H9 (cell line): ENCODE measurements around the gene SEC24C. TPM values are rescaled to one million over a fixed set of nuclear protein-coding genes. Genes with fewer than 3 reads are reported as not detected.

Experiments
- DNase-seq: peaks from one replicate; pipeline ENCODE4 v3.0.0-alpha.2; 2017
- H2AFZ ChIP-seq: one replicate; pipeline ENCODE4 v1.6.1; 2013; ENCODE audit warnings: mild to moderate bottlenecking, low read length, control low read depth, moderate library complexity
- H2AK5ac ChIP-seq: 2 replicates; pipeline ENCODE4 v1.6.1; 2013; ENCODE audit warnings: low read length, control low read depth, mixed read lengths; ENCODE audit not compliant: insufficient read length
- H2BK120ac ChIP-seq: one replicate; pipeline ENCODE4 v1.6.1; 2013; ENCODE audit warnings: low read depth, mild to moderate bottlenecking, low read length, control low read depth, inconsistent platforms; ENCODE audit not compliant: poor library complexity, severe bottlenecking
- H2BK12ac ChIP-seq: 2 replicates; pipeline ENCODE4 v1.6.1; 2013; ENCODE audit warnings: low read length, control low read depth, mixed read lengths, low read depth; ENCODE audit not compliant: insufficient read length
- H2BK15ac ChIP-seq: 2 replicates; pipeline ENCODE4 v1.6.1; 2013; ENCODE audit warnings: low read depth, low read length, control low read depth
- H2BK20ac ChIP-seq: one replicate; pipeline ENCODE4 v1.6.1; 2013; ENCODE audit warnings: low read depth, mild to moderate bottlenecking, low read length, control low read depth, inconsistent platforms; ENCODE audit not compliant: poor library complexity, severe bottlenecking
- H2BK5ac ChIP-seq: 2 replicates; pipeline ENCODE4 v1.6.1; 2013; ENCODE audit warnings: low read length, control low read depth, mixed read lengths; ENCODE audit not compliant: insufficient read length
- H3K14ac ChIP-seq: 2 replicates; pipeline ENCODE4 v1.6.1; 2013; ENCODE audit warnings: low read length, control low read depth; ENCODE audit not compliant: insufficient read depth
- H3K18ac ChIP-seq: 2 replicates; pipeline ENCODE4 v1.6.1; 2013; ENCODE audit warnings: low read depth, mild to moderate bottlenecking, mixed read lengths, low read length, control low read depth; ENCODE audit not compliant: insufficient read length
- H3K23ac ChIP-seq: 2 replicates; pipeline ENCODE4 v1.6.1; 2013; ENCODE audit warnings: low read length, control low read depth, mixed read lengths, low read depth; ENCODE audit not compliant: insufficient read length
- H3K23me2 ChIP-seq: 2 replicates; pipeline ENCODE4 v1.6.1; 2013; ENCODE audit warnings: low read depth, mild to moderate bottlenecking, mixed read lengths, low read length, control low read depth; ENCODE audit not compliant: insufficient read length, poor library complexity, severe bottlenecking
- H3K27ac ChIP-seq: 2 replicates; pipeline ENCODE4 v1.5.1; 2013; ENCODE audit warnings: low read length, control low read depth, mixed read lengths, low read depth; ENCODE audit not compliant: insufficient read length
- H3K27me3 ChIP-seq: 2 replicates; pipeline ENCODE4 v1.6.1; 2013; ENCODE audit warnings: low read length, control low read depth, inconsistent platforms; ENCODE audit not compliant: insufficient read depth
- H3K4ac ChIP-seq: 2 replicates; pipeline ENCODE4 v1.6.1; 2013; ENCODE audit warnings: low read depth, mild to moderate bottlenecking, control low read depth, inconsistent platforms, low read length, moderate library complexity
- H3K4me1 ChIP-seq: 2 replicates; pipeline ENCODE4 v1.6.1; 2013; ENCODE audit warnings: low read length, control low read depth, inconsistent platforms; ENCODE audit not compliant: insufficient read depth
- H3K4me2 ChIP-seq: 2 replicates; pipeline ENCODE4 v1.6.1; 2013; ENCODE audit warnings: low read length, control low read depth, mixed read lengths; ENCODE audit not compliant: insufficient read length, insufficient read depth
- H3K56ac ChIP-seq: 2 replicates; pipeline ENCODE4 v1.6.1; 2013; ENCODE audit warnings: low read depth, mild to moderate bottlenecking, mixed read lengths, low read length, control low read depth; ENCODE audit not compliant: insufficient read length
- H3K79me1 ChIP-seq: 2 replicates; pipeline ENCODE4 v1.6.1; 2013; ENCODE audit warnings: low read depth, mild to moderate bottlenecking, moderate library complexity, low read length, control low read depth, inconsistent platforms; ENCODE audit not compliant: insufficient read depth, poor library complexity, severe bottlenecking
- H3K79me2 ChIP-seq: 2 replicates; pipeline ENCODE4 v1.6.1; 2013; ENCODE audit warnings: low read length, control low read depth, inconsistent platforms; ENCODE audit not compliant: insufficient read depth
- H3K9ac ChIP-seq: 2 replicates; pipeline ENCODE4 v1.6.1; 2013; ENCODE audit warnings: low read length, control low read depth, mixed read lengths; ENCODE audit not compliant: insufficient read length; ENCODE audit errors: extremely low read depth
- H3K9me3 ChIP-seq: one replicate; pipeline ENCODE4 v1.6.1; 2013; ENCODE audit warnings: low read depth, low read length, inconsistent platforms; ENCODE audit not compliant: control insufficient read depth
- H3T11ph ChIP-seq: one replicate; pipeline ENCODE4 v1.6.1; 2013; ENCODE audit warnings: mild to moderate bottlenecking, low read length, control low read depth, inconsistent platforms
- H4K20me1 ChIP-seq: one replicate; pipeline ENCODE4 v1.6.1; 2013; ENCODE audit not compliant: control insufficient read depth, insufficient read length, insufficient read depth
- H4K5ac ChIP-seq: 2 replicates; pipeline ENCODE4 v1.6.1; 2013; ENCODE audit warnings: low read depth, mild to moderate bottlenecking, mixed read lengths, low read length, control low read depth; ENCODE audit not compliant: insufficient read length
- H4K8ac ChIP-seq: replicated peaks from 2 replicates; pipeline ENCODE4 v1.6.1; 2013; ENCODE audit warnings: low read length, control low read depth, mixed read lengths, low read depth; ENCODE audit not compliant: insufficient read length
- H4K91ac ChIP-seq: 2 replicates; pipeline ENCODE4 v1.6.1; 2013; ENCODE audit warnings: low read depth, mild to moderate bottlenecking, moderate library complexity, mixed read lengths, low read length, control low read depth; ENCODE audit not compliant: insufficient read length
- H3K27ac Mint-ChIP-seq, 3 experiments: 2 replicates in 2 of 3; 3 replicates in 1 of 3; pipeline ENCODE4 v1.8.0; 2020 to 2021; ENCODE audit warnings: mixed read lengths in 3 of 3, mild to moderate bottlenecking in 1 of 3, moderate library complexity in 1 of 3
- H3K27me3 Mint-ChIP-seq: 2 replicates; pipeline ENCODE4 v1.8.0; 2021; ENCODE audit warnings: low read depth, mild to moderate bottlenecking, moderate library complexity, mixed read lengths
- H3K36me3 Mint-ChIP-seq, 3 experiments: 2 replicates in 2 of 3; 3 replicates in 1 of 3; pipeline ENCODE4 v1.8.0; 2020 to 2021; ENCODE audit warnings: low read depth in 3 of 3, mixed read lengths in 3 of 3; ENCODE audit not compliant: insufficient read depth in 1 of 3
- H3K4me1 Mint-ChIP-seq, 2 experiments: 2 replicates each; pipeline ENCODE4 v1.8.0; 2020; ENCODE audit warnings: mixed read lengths in 2 of 2
- H3K4me3 Mint-ChIP-seq, 2 experiments: 2 replicates in 1 of 2; 3 replicates in 1 of 2; pipeline ENCODE4 v1.8.0; 2020 to 2021; ENCODE audit warnings: mild to moderate bottlenecking in 2 of 2, mixed read lengths in 2 of 2, moderate library complexity in 1 of 2
- H3K9me3 Mint-ChIP-seq, 2 experiments: 2 replicates in 1 of 2; 3 replicates in 1 of 2; pipeline ENCODE4 v1.8.0; 2020; ENCODE audit warnings: mild to moderate bottlenecking in 2 of 2, mixed read lengths in 2 of 2, moderate library complexity in 1 of 2
- CTCF ChIP-seq: fragments of 200-600 bp; sonication (generic); conservative IDR thresholded peaks from 3 replicates; pipeline ENCODE4 v1.8.0; 2021; ENCODE audit warnings: antibody characterized with exemption, mild to moderate bottlenecking
- WGBS: extraction: QIAGEN DNeasy Blood & Tissue Kit; methylation state at CpG from one replicate; pipeline ENCODE4 v1.1.7; 2013; ENCODE audit warnings: missing lambda C conversion rate, low lambda C conversion rate, mixed read lengths; ENCODE audit not compliant: insufficient read length; ENCODE audit errors: extremely low coverage; 5-methylcytosine and 5-hydroxymethylcytosine counted together
- total RNA-seq: library from RNA; stranded (reverse); gene quantifications from 2 replicates; pipeline ENCODE4 v1.2.1, GENCODE V29; 2021

The SEC24C gene
- total RNA-seq, 1 experiment from 2014 or later, result 62.4 TPM

- H3K23ac ChIP-seq, result no peak overlapping the region
- no CpG with 5 or more reads among the region's 17 CpGs for WGBS
- no peak overlapping the region for H2BK20ac ChIP-seq
- H3K79me2 ChIP-seq, result no peaks in the 10 kb centered on the region; the same call in 1 of the 2 replicates
- H4K20me1 ChIP-seq, result no peaks in the 10 kb centered on the region
- no peak for TF ChIP-seq CTCF
- Mint-ChIP-seq H3K9me3 (no peaks in the 10 kb centered on the region), H3K27ac (peak overlapping the region; percentile 39 to 92 (median 45); a peak in 6 of 7 replicates), H3K36me3 (peaks cover 15 to 63% (median 45%) of the 10 kb centered on the region in 3 experiments), H3K27me3 (no peaks in the 10 kb centered on the region), H3K4me3 (peak overlapping the region; percentile 86 to 92), H3K4me1 (peaks cover 28 to 35% of the 10 kb centered on the region in 2 experiments)
- no peak overlapping the region for H3T11ph ChIP-seq
- H2BK120ac ChIP-seq, result no peak overlapping the region
- H3K79me1 ChIP-seq, result no peaks in the 10 kb centered on the region
- no peak overlapping the region for H4K8ac ChIP-seq
- no peak overlapping the region for H3K56ac ChIP-seq
- H3K14ac ChIP-seq, result 0 out of 2 replicates have a peak overlapping the region, but pooled peaks have one; percentile 25
- H2AK5ac ChIP-seq, result no peak overlapping the region
- H2AFZ ChIP-seq, result no peak overlapping the region
- peak; percentile 62 for DNase-seq
- H3K4me2 ChIP-seq, result peak overlapping the region; percentile 79
- no peak overlapping the region for H2BK15ac ChIP-seq
- H4K5ac ChIP-seq, result no peak overlapping the region
- peaks cover 3% of the 10 kb centered on the region for H3K23me2 ChIP-seq
- peaks cover 5% of the 10 kb centered on the region; the same call in 1 of the 2 replicates for H3K4me1 ChIP-seq
- peak overlapping the region; percentile 43 for H3K9ac ChIP-seq
- no peak overlapping the region for H2BK12ac ChIP-seq
- H2BK5ac ChIP-seq, result no peak overlapping the region
- no peak overlapping the region for H3K4ac ChIP-seq
- H3K9me3 ChIP-seq, result no peaks in the 10 kb centered on the region
- no peak overlapping the region for H4K91ac ChIP-seq
- no peak overlapping the region for H3K18ac ChIP-seq
- H3K27ac ChIP-seq, result no peak overlapping the region
- H3K27me3 ChIP-seq, result no peaks in the 10 kb centered on the region
Observed at GRCh38 chr10:73771722-73772280, 27.6 kb downstream of the SEC24C start.
